Measurements from ENCODE around the gene GBF1. TPM values are rescaled to one million over a fixed set of nuclear protein-coding genes. Genes with fewer than 3 reads are reported as not detected.

The GBF1 gene
- polyA plus RNA-seq, 1 of the 3 experiments (the other 2 are of a cell fraction): 12.3 TPM

GRCh38 chr10:102266670-102267069 lies 21.3 kb downstream of the GBF1 start:
- Histone ChIP-seq H4K20me1 (ENCODE audit: insufficient read depth) (peaks cover 43% of the 10 kb centered on the region), H3K4me1 (ENCODE audit: control insufficient read depth in 1 of 2, insufficient read depth in 2 of 2, low read depth in 1 of 2, low read length in 1 of 2) (peaks cover 8 to 18% of the 10 kb centered on the region in 2 experiments; a peak in 3 of 4 replicates), H3K4me3 (ENCODE audit: low read depth in 2 of 2, low read length in 1 of 2) (no peak overlapping the region), H2AFZ (ENCODE audit: low read depth) (no peak overlapping the region), H3K27me3 (ENCODE audit: insufficient read depth) (no peaks in the 10 kb centered on the region), H3K9me2 (no peaks in the 10 kb centered on the region), H3K9me3 (no peaks in the 10 kb centered on the region), H3K4me2 (no peak overlapping the region), H3K79me2 (ENCODE audit: insufficient read depth) (peaks cover 61% of the 10 kb centered on the region), H3K9ac (no peak overlapping the region), H3K27ac (ENCODE audit: low read depth in 2 of 2, low read length in 1 of 2) (peak overlapping the region in 1 of 2 experiments; percentile 56; a peak in 1 of 4 replicates), H3F3A (replicated peaks; ENCODE audit: insufficient read depth) (peaks cover 30% of the 10 kb centered on the region), H3K36me3 (replicated peaks in 1 of 2; ENCODE audit: control insufficient read depth in 1 of 2, insufficient read depth in 2 of 2, low read length in 1 of 2) (peaks cover 8 to 9% of the 10 kb centered on the region in 2 experiments)
- TF ChIP-seq MEF2A (IDR thresholded peaks at IDR 0.05; ENCODE audit: borderline replicate concordance, low read depth) (no peak), RFX5 (IDR thresholded peaks at IDR 0.05; ENCODE audit: low read length) (no peak)
- 97% methylated on average over 3 of the region's 3 CpGs for WGBS (ENCODE audit: low lambda C conversion rate)
- POLR2A ChIA-PET: no interaction called here
- DNase-seq: no peak
- CTCF ChIA-PET: interaction anchor here (0.5 to 2.1 kb wide), 7 partner anchors 10 to 132 kb away, joined by 3 to 9 read pairs (median 3); no protein-coding TSS in a partner anchor

GRCh38 chr10:102267748-102268147 lies 22.4 kb downstream of the GBF1 start:
- peaks cover 44% of the 10 kb centered on the region for H4K20me1 ChIP-seq (ENCODE audit: insufficient read depth)
- ChIA-PET POLR2A (no interaction called here), CTCF (interaction anchor here (0.7 to 2.2 kb wide), 8 partner anchors 15 to 195 kb away, joined by 3 to 14 read pairs (median 4); partner anchors contain the start of gene GBF1)
- H3K4me1 ChIP-seq (ENCODE audit: control insufficient read depth in 1 of 2, insufficient read depth in 2 of 2, low read depth in 1 of 2, low read length in 1 of 2): peaks cover 8 to 18% of the 10 kb centered on the region in 2 experiments; a peak in 3 of 4 replicates
- H3K9me2 ChIP-seq: no peaks in the 10 kb centered on the region
- no peak for TF ChIP-seq GABPA (IDR thresholded peaks at IDR 0.05; ENCODE audit: low read depth)
- no peak for TF ChIP-seq USF1 (IDR thresholded peaks at IDR 0.05; ENCODE audit: borderline replicate concordance, low read depth)
- no peak for TF ChIP-seq TAF1 (IDR thresholded peaks at IDR 0.05; ENCODE audit: borderline replicate concordance, low read depth, low read length)
- no peak for TF ChIP-seq MEF2A (IDR thresholded peaks at IDR 0.05; ENCODE audit: borderline replicate concordance, low read depth)
- TF ChIP-seq IRF3 (IDR thresholded peaks at IDR 0.05; ENCODE audit: low read depth, low read length): no peak
- no peak for TF ChIP-seq NRF1 (IDR thresholded peaks at IDR 0.05; ENCODE audit: low read depth, low read length)
- TF ChIP-seq EP300 (IDR thresholded peaks at IDR 0.05; ENCODE audit: borderline replicate concordance in 1 of 2, low read depth in 1 of 2, low read length in 1 of 2): no peak
- no peak for TF ChIP-seq RXRA (IDR thresholded peaks at IDR 0.05; ENCODE audit: borderline replicate concordance, low read depth)
- TF ChIP-seq MXI1 (IDR thresholded peaks at IDR 0.05; ENCODE audit: low read depth, low read length): no peak
- TF ChIP-seq SIN3A (IDR thresholded peaks at IDR 0.05; ENCODE audit: borderline replicate concordance, low read depth, low read length): no peak
- no peak for TF ChIP-seq FOXJ3 (CRISPR knock-in tag; IDR thresholded peaks at IDR 0.05)
- no peak for TF ChIP-seq FOSL2 (IDR thresholded peaks at IDR 0.05; ENCODE audit: borderline replicate concordance, low read depth)
- no peak for TF ChIP-seq RAD21 (IDR thresholded peaks at IDR 0.05; ENCODE audit: low read length)
- no peak for TF ChIP-seq TEAD4 (IDR thresholded peaks at IDR 0.05; ENCODE audit: borderline replicate concordance, insufficient read depth)
- TF ChIP-seq FOXM1 (IDR thresholded peaks at IDR 0.05; ENCODE audit: low read depth): no peak
- TF ChIP-seq SMC3 (IDR thresholded peaks at IDR 0.05; ENCODE audit: low read depth, low read length): no peak
- TF ChIP-seq EZH2phosphoT487 (IDR thresholded peaks at IDR 0.05; ENCODE audit: borderline replicate concordance, low read depth): no peak
- H3K9me3 ChIP-seq: no peaks in the 10 kb centered on the region
- H3K27ac ChIP-seq (ENCODE audit: low read depth in 2 of 2, low read length in 1 of 2): peak overlapping the region; percentile 20 to 56; a peak in 3 of 4 replicates
- no peak overlapping the region for H3K4me3 ChIP-seq (ENCODE audit: low read depth in 2 of 2, low read length in 1 of 2)
- no peak for DNase-seq
- H3K79me2 ChIP-seq (ENCODE audit: insufficient read depth): peaks cover 64% of the 10 kb centered on the region
- H3F3A ChIP-seq (replicated peaks; ENCODE audit: insufficient read depth): peaks cover 30% of the 10 kb centered on the region
- no peaks in the 10 kb centered on the region for H3K27me3 ChIP-seq (ENCODE audit: insufficient read depth)
- peaks cover 3 to 14% of the 10 kb centered on the region in 2 experiments for H3K36me3 ChIP-seq (replicated peaks in 1 of 2; ENCODE audit: control insufficient read depth in 1 of 2, insufficient read depth in 2 of 2, low read length in 1 of 2)
- H3K4me2 ChIP-seq: peak overlapping the region; percentile 47
- H2AFZ ChIP-seq (ENCODE audit: low read depth): no peak overlapping the region
- H3K9ac ChIP-seq: 0 out of 2 replicates have a peak overlapping the region, but pooled peaks have one; percentile 3
